Measurements from ENCODE around the gene SNX17.

DNA sequence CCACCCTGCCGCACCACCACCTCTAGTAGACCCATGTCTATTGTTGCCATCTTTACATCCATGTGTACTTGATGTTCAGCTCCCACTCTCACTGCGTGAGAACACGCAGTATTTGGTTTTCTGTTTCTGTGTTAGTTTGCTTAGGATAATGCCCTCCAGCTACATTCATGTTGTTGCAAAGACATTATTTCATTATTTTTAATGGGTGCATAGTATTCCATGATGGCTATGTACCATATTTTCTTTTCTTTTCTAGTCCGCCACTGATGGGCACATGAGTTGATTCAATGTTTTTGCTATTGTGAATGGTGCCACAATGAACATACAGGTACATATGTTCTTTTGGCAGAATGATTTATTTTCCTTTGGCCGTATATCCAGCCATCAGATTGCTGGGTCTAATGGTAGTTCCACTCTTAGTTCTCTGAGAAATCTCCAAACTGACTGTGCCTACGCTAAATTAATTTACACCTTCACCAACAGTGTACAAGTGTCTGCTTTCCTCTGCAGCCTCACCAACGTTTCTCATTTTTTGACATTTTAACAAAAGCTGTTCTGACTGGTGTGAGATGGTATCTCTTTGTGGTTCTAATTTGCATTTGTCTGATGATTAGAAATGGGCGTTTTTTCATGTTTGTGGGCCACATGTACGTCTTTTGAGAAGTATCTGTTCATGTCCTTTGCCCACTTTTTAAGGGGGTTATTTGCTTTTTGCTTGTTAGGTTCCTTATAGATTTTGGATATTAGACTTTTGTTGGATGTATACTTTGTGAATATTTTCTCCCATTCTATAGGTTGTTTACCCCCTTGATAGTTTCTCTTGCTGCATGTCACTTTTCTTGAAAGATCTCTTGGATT, 20.6 kb downstream of the SNX17 start:
- TF ChIP-seq EZH2 (IDR thresholded peaks at IDR 0.05; ENCODE audit: low read length, missing control alignments): no peak
- TF ChIP-seq, protein P1, sequence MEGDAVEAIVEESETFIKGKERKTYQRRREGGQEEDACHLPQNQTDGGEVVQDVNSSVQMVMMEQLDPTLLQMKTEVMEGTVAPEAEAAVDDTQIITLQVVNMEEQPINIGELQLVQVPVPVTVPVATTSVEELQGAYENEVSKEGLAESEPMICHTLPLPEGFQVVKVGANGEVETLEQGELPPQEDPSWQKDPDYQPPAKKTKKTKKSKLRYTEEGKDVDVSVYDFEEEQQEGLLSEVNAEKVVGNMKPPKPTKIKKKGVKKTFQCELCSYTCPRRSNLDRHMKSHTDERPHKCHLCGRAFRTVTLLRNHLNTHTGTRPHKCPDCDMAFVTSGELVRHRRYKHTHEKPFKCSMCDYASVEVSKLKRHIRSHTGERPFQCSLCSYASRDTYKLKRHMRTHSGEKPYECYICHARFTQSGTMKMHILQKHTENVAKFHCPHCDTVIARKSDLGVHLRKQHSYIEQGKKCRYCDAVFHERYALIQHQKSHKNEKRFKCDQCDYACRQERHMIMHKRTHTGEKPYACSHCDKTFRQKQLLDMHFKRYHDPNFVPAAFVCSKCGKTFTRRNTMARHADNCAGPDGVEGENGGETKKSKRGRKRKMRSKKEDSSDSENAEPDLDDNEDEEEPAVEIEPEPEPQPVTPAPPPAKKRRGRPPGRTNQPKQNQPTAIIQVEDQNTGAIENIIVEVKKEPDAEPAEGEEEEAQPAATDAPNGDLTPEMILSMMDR (conservative IDR thresholded peaks at IDR 0.05 in 1 of 2, IDR thresholded peaks at IDR 0.05 in 1 of 2; ENCODE audit: low read depth in 1 of 2, low read length in 2 of 2): no peak
